Endothelial cell of umbilical vein (primary cell): ENCODE results near the gene PROM1. TPM values are rescaled to one million over a fixed set of nuclear protein-coding genes. Genes with fewer than 3 reads are reported as not detected.

Experiments
- BruUV-seq: library from RNA; stranded (reverse); fragments of 400-500 nt; replicated peaks from 2 replicates; lab custom pipeline; 2021; lab: Mats Ljungman, UMichigan
- CTCF ChIA-PET: fragments of 300-600, 350-600 bp; sonication (Branson Sonifier 250); formaldehyde crosslinking; loops from one replicate; lab custom pipeline; 2021; ENCODE audit warnings: antibody characterized with exemption, inconsistent platforms; lab: Charles Lee
- POLR2A ChIA-PET: fragments of 300-600, 350-600 bp; sonication (Branson Sonifier 250); formaldehyde crosslinking; loops from one replicate; lab custom pipeline; 2021; ENCODE audit warnings: antibody characterized with exemption, inconsistent platforms; lab: Charles Lee
- DNase-seq: peaks from one replicate; pipeline ENCODE4 v3.0.0-alpha.2; 2011; ENCODE audit warnings: low read depth, low spot score
- FAIRE-seq: peaks from 2 replicates; lab custom pipeline; 2011; peaks lifted over from hg19 to GRCh38; lab: Jason Lieb, UNC
- H2AFZ ChIP-seq: 2 replicates; pipeline ENCODE4 v1.6.0; 2012; ENCODE audit warnings: low read depth, low read length, control low read depth, inconsistent platforms
- H3K27ac ChIP-seq: 2 replicates; pipeline ENCODE4 v1.5.1; 2011; ENCODE audit warnings: low read depth, mild to moderate bottlenecking, control low read depth, low read length, moderate library complexity; ENCODE audit not compliant: insufficient read depth
- H3K27me3 ChIP-seq, 2 experiments: 2 replicates each; pipeline versions ENCODE4 v1.6.0 to v1.6.1; 2011; ENCODE audit warnings: low read length in 2 of 2, mixed read lengths in 1 of 2; ENCODE audit not compliant: control insufficient read depth in 2 of 2, insufficient read depth in 2 of 2
- H3K36me3 ChIP-seq, 2 experiments: 2 replicates in 1 of 2; 3 replicates in 1 of 2; pipeline ENCODE4 v1.5.1; 2011; ENCODE audit warnings: low read length in 2 of 2, mild to moderate bottlenecking in 1 of 2, moderate library complexity in 1 of 2; ENCODE audit not compliant: control insufficient read depth in 2 of 2, insufficient read depth in 2 of 2; ENCODE audit errors: extremely low read depth in 1 of 2
- H3K4me1 ChIP-seq: 3 replicates; pipeline ENCODE4 v1.5.1; 2011; ENCODE audit warnings: mild to moderate bottlenecking, low read length; ENCODE audit not compliant: control insufficient read depth, insufficient read depth; ENCODE audit errors: extremely low read depth
- H3K4me2 ChIP-seq: 2 replicates; pipeline ENCODE4 v1.6.1; 2011; ENCODE audit warnings: low read length, control low read depth, mixed read lengths; ENCODE audit not compliant: insufficient read depth
- H3K4me3 ChIP-seq, 3 experiments: fragments of 200-600 bp in 1 of 3; sonication (generic), shearing (Covaris generic) in 1 of 3; replicated peaks in 1 of 3; 2 replicates each; pipeline ENCODE4 v1.5.1; 2011 to 2016; ENCODE audit warnings: control low read depth in 3 of 3, low read length in 3 of 3, mild to moderate bottlenecking in 2 of 3, inconsistent platforms in 1 of 3, low read depth in 1 of 3, moderate library complexity in 1 of 3; ENCODE audit not compliant: insufficient read depth in 1 of 3
- H3K79me2 ChIP-seq: 2 replicates; pipeline ENCODE4 v1.6.0; 2012; ENCODE audit warnings: low read length, inconsistent platforms; ENCODE audit not compliant: control insufficient read depth, insufficient read depth
- H3K9ac ChIP-seq: replicated peaks from 2 replicates; pipeline ENCODE3; 2011; ENCODE audit warnings: low read length, control low read depth; ENCODE audit not compliant: insufficient read depth; ENCODE audit errors: extremely low read depth
- H3K9me1 ChIP-seq: replicated peaks from 3 replicates; pipeline ENCODE4 v1.6.0; 2011; ENCODE audit warnings: mild to moderate bottlenecking, low read length; ENCODE audit not compliant: control insufficient read depth, insufficient read depth; ENCODE audit errors: extremely low read depth
- H3K9me3 ChIP-seq: replicated peaks from 2 replicates; pipeline ENCODE4 v1.5.1; 2012; ENCODE audit warnings: low read length, inconsistent platforms; ENCODE audit not compliant: control insufficient read depth, insufficient read depth
- H4K20me1 ChIP-seq: replicated peaks from 2 replicates; pipeline ENCODE3; 2011; ENCODE audit warnings: mild to moderate bottlenecking, low read length; ENCODE audit not compliant: control insufficient read depth, insufficient read depth; ENCODE audit errors: extremely low read depth
- EZH2 ChIP-seq: IDR thresholded peaks from 2 replicates; pipeline ENCODE4 v1.6.1; 2012; ENCODE audit warnings: borderline replicate concordance, low read depth, mild to moderate bottlenecking, moderate library complexity, low read length, inconsistent platforms; ENCODE audit not compliant: severe bottlenecking
- FOS ChIP-seq: IDR thresholded peaks from 2 replicates; pipeline ENCODE4 v1.6.1; 2011; ENCODE audit warnings: mild to moderate bottlenecking, low read length, moderate library complexity, borderline replicate concordance; ENCODE audit not compliant: insufficient read depth
- GATA2 ChIP-seq: IDR thresholded peaks from 2 replicates; pipeline ENCODE4 v1.7.0; 2011; ENCODE audit warnings: low read depth, mild to moderate bottlenecking, moderate library complexity, mixed read lengths, low read length; ENCODE audit not compliant: insufficient read length, insufficient read depth
- JUN ChIP-seq: IDR thresholded peaks from 2 replicates; pipeline ENCODE4 v1.6.1; 2011; ENCODE audit warnings: borderline replicate concordance, low read depth; ENCODE audit not compliant: insufficient read length, insufficient read depth
- MAX ChIP-seq: IDR thresholded peaks from 2 replicates; pipeline ENCODE4 v1.6.1; 2011; ENCODE audit not compliant: insufficient read depth, insufficient read length
- MYC ChIP-seq: IDR thresholded peaks from one replicate; pipeline ENCODE4 v1.6.1; 2011; ENCODE audit warnings: mild to moderate bottlenecking, low read depth, low read length
- POLR2A ChIP-seq: IDR thresholded peaks from 2 replicates; pipeline ENCODE4 v1.6.1; 2012; ENCODE audit warnings: low read depth, mild to moderate bottlenecking, control low read depth, low read length
- POLR2AphosphoS5 ChIP-seq: IDR thresholded peaks from 2 replicates; pipeline ENCODE4 v1.6.1; 2012; ENCODE audit warnings: low read depth, mild to moderate bottlenecking, control low read depth, low read length, moderate library complexity; ENCODE audit not compliant: insufficient read depth
- dilution Hi-C: fragments of 300-500 bp; cut with MboI; formaldehyde crosslinking; loops from one replicate; pipeline ENCODE4 v1.15.0; 2019; ENCODE audit warnings: low sequenced_read_pairs; ENCODE audit not compliant: extremely low pct_ligation_motif_present
- intact Hi-C: fragments of 100-400 bp; cut with micrococcal nuclease; formaldehyde crosslinking; loops from one replicate; pipeline ENCODE4 v1.10.0; 2022
- polyA plus RNA-seq, 4 experiments: library from polyadenylated mRNA; depleted of rRNA in 3 of 4; stranded (reverse) in 3 of 4; unstranded in 1 of 4; fragments of >200 nt; gene quantifications; 2 replicates each; pipeline versions ENCODE4 v1.2.1 to v1.2.3, GENCODE V29; 2011 to 2012; ENCODE audit warnings: missing spikeins in 1 of 4
- total RNA-seq: library from RNA; stranded (reverse); gene quantifications from 2 replicates; pipeline ENCODE4 v1.2.3, GENCODE V29; 2021
- TF ChIP-seq, protein P1 (sequence below), 2 donors: IDR thresholded peaks; 1 replicate in 1 of 2; 2 replicates in 1 of 2; pipeline ENCODE4 v1.5.1; 2011; ENCODE audit warnings: low read length in 2 of 2, mild to moderate bottlenecking in 2 of 2, moderate library complexity in 2 of 2, control low read depth in 1 of 2, inconsistent platforms in 1 of 2, low read depth in 1 of 2; ENCODE audit not compliant: insufficient read depth in 1 of 2; ENCODE audit errors: extremely low read depth in 1 of 2

Gene PROM1
- total and polyA plus RNA-seq, 2 donors (not counting 3 experiments of a cell fraction or from before 2014, with no cell fraction given) = 0.36 to 1.7 TPM

DNA sequence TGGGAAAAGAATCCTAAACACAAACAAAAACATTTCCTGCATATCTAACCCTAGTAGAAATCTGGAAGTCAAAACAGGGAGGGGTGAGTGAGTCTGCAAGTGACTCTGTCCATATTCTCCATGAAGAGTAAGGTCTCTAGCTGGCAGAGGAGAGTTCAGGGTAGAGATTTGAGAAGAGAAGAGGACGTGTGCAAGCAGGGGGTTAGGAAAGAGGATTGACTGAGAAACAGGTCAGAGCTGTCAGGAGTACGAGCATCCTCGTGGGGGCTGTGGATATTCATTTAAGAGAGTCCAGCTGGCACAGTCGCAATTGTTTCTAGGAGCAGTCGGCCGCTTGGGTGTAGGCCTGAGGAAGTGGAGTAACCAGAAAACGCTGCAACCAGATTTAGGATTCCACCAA lies 27.9 kb downstream of the PROM1 start:
- TF ChIP-seq MYC (no peak), EZH2 (no peak), FOS (no peak), POLR2A (no peak), POLR2AphosphoS5 (no peak), JUN (no peak), GATA2 (no peak), MAX (no peak)
- TF ChIP-seq, protein P1, sequence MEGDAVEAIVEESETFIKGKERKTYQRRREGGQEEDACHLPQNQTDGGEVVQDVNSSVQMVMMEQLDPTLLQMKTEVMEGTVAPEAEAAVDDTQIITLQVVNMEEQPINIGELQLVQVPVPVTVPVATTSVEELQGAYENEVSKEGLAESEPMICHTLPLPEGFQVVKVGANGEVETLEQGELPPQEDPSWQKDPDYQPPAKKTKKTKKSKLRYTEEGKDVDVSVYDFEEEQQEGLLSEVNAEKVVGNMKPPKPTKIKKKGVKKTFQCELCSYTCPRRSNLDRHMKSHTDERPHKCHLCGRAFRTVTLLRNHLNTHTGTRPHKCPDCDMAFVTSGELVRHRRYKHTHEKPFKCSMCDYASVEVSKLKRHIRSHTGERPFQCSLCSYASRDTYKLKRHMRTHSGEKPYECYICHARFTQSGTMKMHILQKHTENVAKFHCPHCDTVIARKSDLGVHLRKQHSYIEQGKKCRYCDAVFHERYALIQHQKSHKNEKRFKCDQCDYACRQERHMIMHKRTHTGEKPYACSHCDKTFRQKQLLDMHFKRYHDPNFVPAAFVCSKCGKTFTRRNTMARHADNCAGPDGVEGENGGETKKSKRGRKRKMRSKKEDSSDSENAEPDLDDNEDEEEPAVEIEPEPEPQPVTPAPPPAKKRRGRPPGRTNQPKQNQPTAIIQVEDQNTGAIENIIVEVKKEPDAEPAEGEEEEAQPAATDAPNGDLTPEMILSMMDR (IDR thresholded peaks at IDR 0.05; ENCODE audit: extremely low read depth in 1 of 2, insufficient read depth in 1 of 2, low read depth in 1 of 2, low read length in 2 of 2) = no peak
- no peaks in the 10 kb centered on the region for H3K79me2 ChIP-seq
- no peak for FAIRE-seq
- no peaks in the 10 kb centered on the region for H4K20me1 ChIP-seq
- H3K9me3 ChIP-seq = no peaks in the 10 kb centered on the region
- ChIA-PET POLR2A (no interaction called here), CTCF (interaction anchor here (1.3 kb wide), 1 partner anchor 141 kb away, joined by 3 read pairs; no protein-coding TSS in a partner anchor)
- DNase-seq = peak; percentile 28
- intact Hi-C loops (no loop called here), dilution Hi-C loops (no loop called here)
- no peak overlapping the region for H3K4me2 ChIP-seq
- no peak overlapping the region for H3K9ac ChIP-seq
- BruUV-seq = no TSS peak
- H3K27ac ChIP-seq = no peak overlapping the region
- H3K9me1 ChIP-seq = no peaks in the 10 kb centered on the region
- H3K27me3 ChIP-seq = peaks cover 0 to 4% of the 10 kb centered on the region in 2 experiments
- H3K4me3 ChIP-seq = no peak overlapping the region
- no peak overlapping the region for H2AFZ ChIP-seq
- H3K4me1 ChIP-seq = no peaks in the 10 kb centered on the region
- H3K36me3 ChIP-seq = no peaks in the 10 kb centered on the region
